ENCODE data around the gene EPHA2.

Gene EPHA2

DNA sequence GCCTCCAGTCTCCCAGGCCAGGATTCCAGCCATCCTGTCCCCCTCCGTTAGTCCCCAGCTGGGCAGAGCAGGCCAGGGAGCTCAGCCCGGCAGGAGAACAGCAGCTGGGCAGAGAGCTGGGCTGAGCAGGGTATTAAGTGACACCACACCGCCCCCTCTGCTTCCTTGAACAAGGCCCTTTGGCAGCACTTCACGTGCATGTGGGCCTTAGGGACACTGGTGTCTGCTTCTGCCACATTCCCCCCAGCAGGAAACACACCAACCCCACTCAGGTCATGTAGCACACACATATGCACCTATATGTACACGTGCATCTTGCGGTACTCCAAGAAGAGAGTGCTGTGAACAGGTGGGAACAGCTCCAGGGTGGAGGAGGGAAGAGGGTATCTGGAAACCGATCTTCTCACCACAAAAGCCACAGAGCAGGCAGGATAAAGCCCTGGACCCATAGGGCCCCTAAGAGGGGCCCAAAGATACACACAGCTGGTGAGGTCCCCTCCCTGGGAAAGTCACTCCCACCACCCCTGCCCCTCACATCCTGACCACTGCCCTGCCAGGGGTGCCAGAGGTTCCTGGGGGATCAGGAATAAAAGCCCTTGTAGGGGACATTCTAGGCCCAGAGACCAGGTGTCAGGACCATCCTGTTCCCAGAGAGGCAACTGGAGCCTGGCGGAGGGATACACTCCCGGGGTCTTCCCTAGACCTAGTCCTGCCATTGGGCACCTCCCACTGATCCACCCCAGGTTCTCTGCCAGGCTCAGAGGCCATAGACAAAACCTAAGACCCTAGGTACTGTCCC lies 4.5 kb downstream of the EPHA2 start:
- no peak for DNase-seq

DNA sequence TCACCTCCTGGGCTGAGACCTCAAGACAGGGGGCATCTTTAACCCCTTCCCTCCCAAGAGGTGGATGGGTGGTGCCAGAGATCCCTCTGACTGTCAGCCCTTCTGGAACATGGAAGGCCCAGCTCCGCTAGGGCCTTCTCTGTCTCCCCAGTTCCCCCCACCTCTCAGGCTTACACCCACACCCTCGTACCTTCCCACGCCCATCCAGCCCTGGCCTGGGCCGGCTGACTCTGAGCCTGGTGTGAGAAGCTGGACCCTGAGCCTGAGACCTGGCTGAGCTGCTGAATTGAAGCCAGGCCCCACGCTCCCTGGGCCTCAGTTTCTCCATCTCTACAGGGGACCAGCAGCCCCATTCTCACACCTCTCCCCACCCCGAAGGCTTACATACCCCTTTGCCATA lies 5.4 kb downstream of the EPHA2 start:
- DNase-seq: no peak

DNA sequence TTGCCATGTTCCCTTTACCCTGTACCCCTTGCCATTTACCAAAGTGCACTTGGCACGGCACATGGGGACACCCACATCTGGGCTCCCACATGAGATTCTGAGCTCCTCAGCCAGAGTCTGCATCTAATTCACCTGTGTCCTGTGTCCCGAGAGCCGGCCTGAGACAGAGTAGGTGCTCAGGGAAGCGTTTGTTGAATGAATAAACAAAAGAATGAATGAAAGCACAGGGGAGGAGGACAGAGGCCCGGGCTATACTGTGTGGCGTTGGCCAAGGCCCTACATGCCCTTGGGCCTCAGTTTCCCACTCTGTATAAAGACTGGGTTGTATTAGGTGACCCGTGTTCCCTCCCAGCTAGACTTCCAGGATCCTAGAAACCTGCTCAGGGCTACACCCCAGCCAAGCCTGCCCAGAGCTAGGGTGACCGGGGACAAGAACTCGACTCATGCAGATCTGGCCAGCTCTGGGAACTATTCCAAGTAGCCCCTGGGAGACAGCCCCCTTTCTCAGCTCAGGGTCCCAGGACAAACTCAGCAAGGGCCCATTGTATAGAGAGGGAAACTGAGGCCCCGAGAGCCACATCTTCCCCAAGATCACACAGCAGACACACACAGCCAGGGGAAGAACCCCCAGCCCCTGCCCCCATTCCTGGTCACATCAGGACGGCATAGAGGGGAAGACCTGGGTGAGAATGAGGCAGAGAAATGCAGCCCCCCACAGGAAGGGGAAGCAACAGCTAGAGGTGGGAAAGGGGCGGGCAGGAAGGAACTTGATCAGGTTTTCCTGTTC lies 6.0 kb downstream of the EPHA2 start:
- DNase-seq: no peak

DNA sequence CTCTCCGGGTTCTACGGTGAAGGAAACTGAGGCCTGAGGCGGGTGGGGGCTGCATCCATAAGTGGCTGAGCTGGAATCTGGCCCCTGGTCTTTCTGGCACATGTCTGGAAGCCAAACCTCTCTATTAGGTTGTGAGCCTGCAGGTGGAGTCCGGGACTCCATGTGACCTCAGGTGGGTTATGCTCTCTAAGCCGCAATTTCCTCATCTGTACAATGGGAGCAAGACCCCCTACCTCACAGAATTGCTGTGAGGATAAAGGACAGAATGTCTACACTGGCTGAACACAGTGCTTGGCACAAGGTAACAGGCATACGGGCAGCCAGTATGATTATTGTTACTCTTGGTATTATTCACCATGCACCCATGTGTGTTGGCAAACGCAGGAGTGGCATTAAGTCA lies 6.7 kb downstream of the EPHA2 start:
- DNase-seq: no peak

DNA sequence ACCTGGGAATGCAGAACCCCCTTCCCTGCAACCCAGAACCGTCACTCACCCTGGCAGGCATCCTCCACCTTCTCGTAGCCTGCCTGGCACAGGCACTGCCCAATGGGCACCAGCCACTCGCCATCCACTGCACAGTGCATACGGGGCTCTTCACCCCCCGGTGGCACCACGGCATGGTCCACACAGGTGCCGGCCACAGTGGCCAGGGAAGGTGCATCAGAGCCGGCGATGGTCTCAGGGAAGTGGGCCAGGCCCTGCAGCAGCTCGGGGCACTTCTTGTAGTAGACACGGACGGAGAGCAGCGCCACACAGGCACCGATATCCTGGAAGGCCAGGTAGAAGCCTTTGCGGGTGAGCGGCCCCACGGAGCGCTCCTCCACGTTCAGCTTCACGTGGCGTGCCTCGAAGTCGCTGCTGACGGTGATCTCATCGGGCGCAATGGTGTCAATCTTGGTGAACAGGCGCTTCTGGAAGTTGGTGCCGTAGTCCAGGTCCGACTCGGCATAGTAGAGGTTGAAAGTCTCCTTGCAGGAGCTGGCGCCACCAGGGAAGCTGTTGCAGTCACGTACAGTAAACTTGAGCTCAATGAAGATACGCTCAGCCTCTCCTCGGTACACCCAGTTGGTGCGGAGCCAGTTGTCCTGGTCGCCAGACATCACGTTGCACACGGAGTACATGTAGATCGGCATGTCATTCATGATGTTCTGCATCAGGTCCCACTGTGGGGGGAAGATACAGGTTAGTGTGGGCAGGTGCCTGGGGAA lies 7.4 kb downstream of the EPHA2 start:
- no peak for DNase-seq

DNA sequence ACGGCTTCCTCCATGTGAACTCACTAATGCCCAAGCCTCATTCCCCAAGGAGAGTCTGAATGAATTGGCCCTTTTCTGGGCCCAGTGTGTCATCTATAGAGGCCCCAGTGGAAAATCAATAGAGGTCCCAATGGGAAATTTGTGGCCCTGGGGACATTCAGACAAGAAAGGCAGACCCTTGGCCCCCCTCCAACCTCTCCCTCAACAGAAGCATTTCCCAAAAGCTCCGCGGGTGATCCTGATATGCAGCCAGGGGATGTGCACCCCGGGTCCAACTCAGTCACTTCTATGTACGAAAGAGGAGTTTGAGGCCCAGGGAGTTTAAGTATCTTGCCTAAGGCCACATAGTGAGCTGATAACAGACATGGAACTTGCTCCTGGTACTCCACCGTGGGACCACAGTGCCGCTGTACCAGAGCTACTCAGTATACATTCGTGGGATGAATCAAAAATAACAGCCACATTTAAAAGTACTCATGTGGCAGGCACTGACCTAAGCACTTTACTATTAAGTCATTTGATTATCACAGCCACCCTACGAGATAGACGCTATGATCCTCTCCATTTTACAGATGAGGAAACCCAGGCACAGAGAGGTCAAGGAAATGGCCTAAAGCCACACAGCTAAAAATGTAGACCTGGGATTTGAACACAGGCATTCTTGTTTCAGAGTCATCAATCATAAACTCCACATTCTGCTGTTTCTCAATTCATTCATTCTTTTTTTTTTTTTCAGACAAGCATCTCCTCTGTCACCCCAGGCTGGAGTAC lies 8.5 kb downstream of the EPHA2 start:
- DNase-seq: no peak

DNA sequence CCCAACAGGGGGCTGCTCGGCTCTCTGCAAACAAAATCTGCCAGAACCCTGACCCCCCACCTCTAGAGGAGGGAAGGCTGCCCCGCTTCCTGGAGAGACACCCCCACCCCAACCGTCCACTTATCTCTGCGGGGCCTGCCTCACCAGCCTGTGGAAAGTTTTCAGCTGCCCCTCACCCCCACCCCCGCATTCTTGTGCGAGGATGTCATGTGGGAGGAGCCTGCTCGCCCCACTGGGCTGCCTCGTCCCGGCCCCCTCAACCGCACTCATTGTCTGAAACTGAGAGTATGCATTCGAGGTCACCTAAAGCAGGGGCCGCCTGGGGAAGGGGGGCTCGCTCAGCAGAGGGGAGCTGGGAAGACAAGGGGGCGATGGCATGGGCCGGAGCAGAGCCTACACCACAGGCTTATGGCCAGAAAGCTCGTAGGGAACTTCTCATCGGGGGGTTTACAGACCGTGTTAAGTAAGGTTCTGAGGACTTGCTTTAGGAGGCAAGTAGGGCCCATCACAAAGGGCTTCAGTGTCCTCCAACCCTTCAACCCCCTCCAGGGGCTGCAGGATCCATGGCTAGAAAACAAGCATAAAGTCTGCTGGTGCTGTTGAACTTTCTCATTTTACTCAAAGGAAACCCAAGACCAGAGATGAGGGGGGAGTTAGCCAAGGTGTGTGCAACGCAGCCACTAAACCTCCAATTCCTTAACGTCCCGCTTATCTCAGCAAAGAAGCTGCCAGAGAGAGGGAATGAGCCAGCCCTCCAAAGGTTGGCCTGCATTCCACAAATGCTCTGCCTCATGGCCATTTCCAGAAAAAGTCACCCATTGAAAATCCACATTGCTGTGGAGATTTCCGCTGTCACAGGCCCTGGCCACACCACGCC lies 9.4 kb downstream of the EPHA2 start:
- no peak for DNase-seq

DNA sequence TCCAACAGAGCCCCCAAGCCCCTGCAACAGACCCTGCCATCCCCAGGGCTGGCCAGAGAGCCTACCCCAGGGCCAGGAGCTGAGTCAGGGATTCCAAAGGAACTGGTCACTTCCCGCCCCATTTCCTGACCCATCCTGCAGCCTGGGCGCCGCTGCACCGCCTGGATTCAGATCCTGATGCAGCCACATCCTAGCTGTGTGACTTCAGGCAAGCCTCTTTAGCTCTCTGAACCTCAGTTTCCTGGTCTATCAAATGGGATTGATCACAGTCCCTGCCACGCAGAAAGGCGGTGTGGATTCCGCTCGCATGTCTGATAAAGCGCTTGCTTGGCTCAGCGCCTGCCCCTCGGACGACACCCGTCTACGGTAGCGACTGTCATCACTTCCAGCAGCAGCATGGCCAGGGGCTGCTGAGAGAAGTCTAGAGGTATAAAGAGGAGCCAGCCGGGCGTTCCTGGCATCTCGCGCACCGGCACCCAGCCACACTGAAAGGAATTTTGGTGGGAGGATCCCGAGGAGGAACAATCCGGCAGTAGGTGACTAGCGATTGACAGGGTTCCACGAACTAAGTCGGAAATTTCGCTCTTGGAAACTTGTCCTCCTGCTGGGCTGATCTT lies 10.1 kb downstream of the EPHA2 start:
- DNase-seq: no peak

DNA sequence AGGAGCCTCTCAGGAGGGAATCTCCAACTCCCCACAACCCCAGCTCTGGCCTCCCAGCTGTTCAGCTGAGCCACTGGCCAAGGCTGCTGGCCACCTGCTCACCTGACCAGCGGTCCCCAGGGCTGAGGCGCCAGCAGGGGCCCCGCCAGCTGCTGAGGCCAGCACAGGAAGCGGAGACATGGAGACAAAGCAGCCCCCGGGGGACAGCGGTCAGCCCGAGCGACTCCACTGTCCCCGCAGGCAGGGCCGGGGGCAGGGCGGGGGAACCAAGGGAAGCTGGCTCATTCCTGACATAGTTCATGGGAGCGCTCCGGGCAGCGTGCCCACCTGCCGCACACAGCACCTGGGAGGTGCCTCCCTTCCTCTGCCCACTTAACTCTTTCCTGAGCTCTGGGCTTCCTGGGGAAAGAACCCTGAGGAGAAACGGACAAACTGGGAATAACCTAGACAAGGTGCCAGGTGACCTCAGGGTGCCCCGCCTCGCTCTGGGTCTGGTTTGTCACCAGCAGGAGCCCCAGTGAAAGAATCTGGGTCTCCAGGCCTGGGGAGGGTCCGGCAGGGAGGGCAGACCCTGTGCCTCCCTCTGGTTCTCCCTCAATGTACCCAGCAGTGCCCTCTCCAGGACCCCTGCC lies 10.7 kb downstream of the EPHA2 start:
- no peak for DNase-seq

DNA sequence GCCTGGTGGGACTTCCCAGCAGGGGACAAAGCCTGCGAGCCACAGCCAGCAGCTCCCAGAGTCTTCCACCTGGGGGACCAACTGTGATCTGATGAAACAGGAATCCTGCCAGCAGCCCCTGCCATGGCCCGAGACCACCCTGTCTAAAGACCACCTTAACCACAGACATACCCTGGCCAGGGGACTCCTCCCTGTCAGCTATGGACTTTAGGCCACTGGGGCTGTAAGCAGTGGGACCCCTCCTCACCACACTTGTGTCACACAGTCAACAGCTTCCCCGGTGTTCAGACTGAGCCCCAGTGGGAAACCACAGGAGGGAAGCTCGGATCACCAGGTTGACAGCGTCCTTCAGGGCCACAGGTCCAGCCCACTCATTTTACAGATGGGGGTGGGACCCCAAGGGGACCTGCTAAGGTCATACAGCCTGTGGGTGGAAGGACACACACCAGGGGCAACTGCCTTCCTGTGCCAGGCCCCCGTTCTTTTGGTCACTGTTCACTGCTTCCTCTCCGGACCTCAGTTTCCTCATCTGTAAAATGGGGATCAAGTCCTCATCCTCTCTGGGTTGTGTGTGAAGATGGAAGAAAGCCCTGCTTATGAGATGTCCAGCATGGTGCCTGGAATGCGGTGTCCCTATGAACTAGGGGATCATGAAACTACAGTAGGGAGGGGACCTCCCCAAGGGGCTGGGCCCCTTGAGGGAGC lies 11.4 kb downstream of the EPHA2 start:
- no peak for DNase-seq

DNA sequence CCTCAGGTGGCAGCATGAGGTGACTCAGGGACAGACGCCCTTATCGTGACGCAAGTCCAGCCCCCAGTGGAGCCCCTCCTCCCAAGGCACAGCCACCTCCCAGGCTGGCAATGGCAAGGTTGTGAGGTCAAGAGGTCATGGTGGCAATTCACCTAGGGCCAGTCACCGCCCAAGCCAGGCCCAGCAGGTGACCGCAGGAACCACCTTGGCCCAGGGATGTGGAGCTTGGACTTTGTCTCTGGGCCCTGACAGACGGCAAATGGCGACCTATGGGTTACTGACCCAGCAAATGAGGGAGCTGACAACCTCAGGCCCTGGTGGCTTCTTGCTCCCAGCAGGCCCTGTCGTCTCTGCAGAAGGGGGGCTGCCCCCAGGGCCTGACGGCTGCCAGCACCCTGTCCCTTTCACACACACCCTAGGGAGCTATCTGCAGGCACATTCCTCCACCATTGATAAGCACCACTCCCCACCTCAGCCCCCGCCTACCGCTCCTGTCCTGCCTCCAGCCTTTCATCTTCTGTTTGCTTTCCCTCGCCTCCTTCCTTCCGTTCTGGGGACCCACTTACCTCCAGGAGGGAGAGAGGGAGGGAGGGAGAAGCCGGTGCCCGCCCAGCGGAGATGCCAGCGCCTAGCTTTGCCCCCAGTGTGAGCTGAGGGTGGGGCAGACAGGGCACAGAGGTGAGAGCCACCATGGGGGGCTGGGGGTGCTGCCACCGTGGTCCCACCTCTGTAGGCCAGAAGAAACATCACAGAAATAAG lies 12.1 kb downstream of the EPHA2 start:
- no peak for DNase-seq

DNA sequence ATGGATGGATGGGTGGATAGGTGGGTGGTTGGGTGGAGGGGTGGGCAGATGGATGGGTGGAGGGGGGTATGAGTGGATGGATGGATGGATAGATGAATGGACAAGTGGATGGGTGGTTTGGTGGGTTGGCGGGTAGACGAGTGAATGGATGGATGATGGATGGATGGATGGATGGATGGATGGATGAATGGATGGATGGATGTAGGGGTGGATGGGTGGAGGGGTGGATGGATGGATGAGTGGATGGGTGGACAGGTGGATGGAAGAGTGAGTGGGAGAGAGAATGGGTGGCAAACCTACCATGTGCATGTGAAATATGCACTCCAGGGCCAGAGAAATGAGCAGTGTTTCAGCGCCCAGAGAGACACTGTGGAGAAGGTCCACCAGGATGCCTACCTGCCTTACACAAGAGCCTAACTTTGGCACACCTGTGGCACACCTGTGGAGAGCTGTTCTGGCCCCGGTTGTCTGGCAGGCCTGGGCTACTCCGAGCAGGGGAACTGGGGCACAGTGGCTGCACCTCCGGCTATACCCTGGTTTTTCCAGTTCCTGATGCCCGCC lies 12.8 kb downstream of the EPHA2 start:
- DNase-seq: no peak

DNA sequence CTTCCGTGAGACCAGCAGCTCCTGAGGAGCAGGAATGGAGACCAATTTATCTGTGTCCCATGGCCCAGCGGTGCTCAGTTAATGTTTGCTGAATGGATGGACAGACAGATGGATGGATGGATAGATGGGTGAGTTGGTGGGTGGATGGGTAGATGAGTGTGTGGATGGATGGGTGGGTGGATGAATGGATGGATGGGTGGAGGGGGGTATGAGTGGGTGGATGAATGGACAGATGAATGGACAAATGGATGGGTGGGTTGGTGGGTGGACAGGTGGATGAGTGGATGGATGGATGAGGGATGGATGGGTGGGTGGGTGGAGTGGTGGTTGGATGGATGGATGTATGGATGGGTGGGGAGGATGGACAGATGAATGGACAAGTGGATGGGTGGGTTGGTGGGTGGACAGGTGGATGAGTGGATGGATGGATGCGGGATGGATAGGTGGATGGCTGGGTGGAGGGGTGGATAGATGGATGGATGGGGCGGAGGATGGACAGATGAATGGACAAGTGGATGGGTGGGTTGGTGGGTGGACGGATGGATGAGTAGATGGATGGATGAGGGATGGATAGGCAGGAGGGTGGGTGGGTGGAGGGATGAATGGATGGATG lies 13.4 kb downstream of the EPHA2 start:
- DNase-seq: no peak

DNA sequence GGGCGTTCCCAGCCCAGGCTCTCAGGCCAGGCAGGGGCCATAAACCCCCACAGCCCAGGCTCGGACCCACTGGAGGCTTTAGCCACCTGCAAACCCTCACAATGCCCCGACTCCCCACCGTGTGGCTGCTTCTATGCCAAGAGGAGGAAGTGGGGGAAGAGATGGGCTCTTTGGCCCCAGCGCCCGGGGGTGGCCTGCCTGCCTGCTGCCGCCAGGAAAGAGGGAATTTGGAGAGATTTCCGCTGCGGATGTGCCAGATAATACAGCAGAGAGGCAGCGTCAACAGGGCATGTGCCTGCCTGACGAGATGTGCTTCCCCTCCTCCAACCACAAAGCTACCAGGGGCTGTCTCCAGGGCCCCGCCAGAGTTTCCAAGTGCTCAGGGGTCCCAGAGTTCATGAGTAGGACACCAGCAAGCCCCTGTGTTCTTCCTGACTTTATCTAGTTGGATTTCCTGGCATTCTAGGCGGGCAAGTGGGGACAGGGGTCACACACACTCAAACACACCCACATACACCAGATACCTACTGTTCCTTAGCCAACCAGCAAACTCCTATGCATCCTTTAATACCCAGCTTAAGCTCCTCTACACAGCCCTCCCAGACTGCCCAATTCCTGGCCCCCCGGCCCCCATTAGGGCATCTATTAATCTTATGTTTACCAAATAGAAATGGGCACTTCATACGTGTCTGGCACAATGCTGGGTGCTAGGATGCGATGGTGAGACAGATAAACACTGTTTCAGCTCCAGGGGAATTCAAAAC lies 14.1 kb downstream of the EPHA2 start:
- DNase-seq: no peak

DNA sequence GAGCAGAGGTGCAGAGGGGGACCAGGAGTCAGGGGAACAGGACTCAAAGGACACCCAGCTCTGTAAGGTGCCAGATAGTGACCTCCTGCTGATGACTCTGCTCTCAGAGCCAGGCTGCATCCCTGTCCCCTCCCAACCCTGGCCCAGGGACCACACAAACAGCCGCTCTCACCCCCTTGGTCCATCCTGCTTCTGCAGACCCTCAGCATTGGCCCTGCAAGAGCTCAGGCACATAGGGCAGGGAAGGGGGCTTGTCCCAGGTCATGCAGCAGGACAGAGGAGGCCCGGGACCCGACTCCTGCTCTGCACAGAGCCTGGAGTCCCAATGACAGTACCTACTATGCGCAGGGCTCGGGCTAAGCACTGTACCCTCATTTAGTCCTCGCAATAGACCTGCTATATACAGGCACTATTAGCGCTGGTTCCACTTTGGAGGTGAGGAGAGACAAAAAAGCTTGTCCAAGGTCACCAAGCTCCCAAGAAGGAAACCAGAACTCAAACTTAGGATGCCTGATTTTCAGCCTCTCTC lies 15.7 kb downstream of the EPHA2 start:
- DNase-seq: no peak

DNA sequence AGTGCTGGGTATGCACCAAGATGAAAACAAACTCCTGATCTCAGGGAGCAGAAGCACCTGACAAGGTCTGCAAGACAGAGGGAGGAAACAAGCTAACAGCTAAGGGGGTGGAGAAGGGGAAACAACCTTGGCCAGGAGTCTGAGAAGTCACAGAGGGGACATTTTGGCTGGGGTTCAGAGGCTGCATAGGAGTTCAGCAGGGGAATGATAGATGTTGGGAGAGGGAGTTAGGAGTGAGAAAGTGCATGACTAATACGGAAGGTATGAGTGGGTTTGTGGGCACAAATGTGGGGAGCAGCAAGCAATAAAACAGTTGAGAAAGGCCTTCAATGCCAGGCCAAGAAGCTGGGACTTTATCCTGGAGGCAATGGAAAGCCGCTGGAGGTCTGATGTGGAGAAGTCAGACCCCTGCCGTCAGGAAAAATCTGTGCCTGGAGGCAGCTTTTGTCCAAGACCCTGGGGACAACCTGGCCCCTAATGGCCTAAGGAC lies 16.4 kb downstream of the EPHA2 start:
- DNase-seq: no peak

All from nucleus accumbens (tissue), 56 donors.